ENCODE measurements around the gene TSHR.

Gene TSHR

DNA sequence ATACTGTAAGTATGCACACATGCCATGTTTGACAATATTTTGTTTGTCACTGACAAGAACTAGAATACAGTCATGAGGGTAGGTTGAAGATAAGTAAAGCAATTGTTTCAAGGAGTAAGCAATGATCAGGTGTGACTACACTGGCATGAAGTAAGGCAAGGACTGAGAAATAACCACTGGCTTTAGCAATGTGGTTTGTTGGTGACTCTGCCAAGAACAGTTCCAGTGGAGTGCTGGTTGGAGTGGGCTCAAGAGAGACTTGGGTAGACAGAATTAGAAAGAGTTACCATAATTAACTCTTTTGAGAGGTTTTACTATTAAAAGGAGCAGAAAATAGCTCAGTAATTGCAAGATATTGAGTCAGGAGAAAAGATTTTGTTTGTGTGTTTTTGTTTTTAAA, 135.7 kb downstream of the TSHR start:
- Histone ChIP-seq H3K79me1 (replicated peaks; ENCODE audit: low read length, poor library complexity, severe bottlenecking) (no peaks in the 10 kb centered on the region), H2BK12ac (ENCODE audit: low read length in 2 of 2) (no peak overlapping the region), H3K14ac (ENCODE audit: low read length in 2 of 2) (no peak overlapping the region), H2BK5ac (ENCODE audit: low read depth, low read length, poor library complexity, severe bottlenecking) (no peak overlapping the region), H3K18ac (ENCODE audit: low read depth in 1 of 2, low read length in 2 of 2) (no peak overlapping the region), H3K27ac (ENCODE audit: low read length, poor library complexity, severe bottlenecking) (no peak overlapping the region), H3K36me3 (ENCODE audit: control insufficient read depth in 1 of 2, insufficient read depth in 2 of 2, low read depth in 1 of 2, low read length in 2 of 2) (no peaks in the 10 kb centered on the region), H3K4ac (ENCODE audit: low read depth in 1 of 2, low read length in 2 of 2) (no peak overlapping the region), H2AFZ (ENCODE audit: low read depth, low read length) (no peak overlapping the region), H3K4me1 (ENCODE audit: control insufficient read depth, insufficient read depth, low read depth, low read length) (no peaks in the 10 kb centered on the region), H3K27me3 (ENCODE audit: control insufficient read depth in 1 of 2, insufficient read depth in 1 of 2, low read length in 2 of 2) (no peaks in the 10 kb centered on the region), H3K4me2 (ENCODE audit: low read length, poor library complexity, severe bottlenecking) (no peak overlapping the region), H2BK15ac (ENCODE audit: low read depth, poor library complexity, severe bottlenecking) (no peak overlapping the region), H3K9me3 (ENCODE audit: control insufficient read depth, low read length) (no peaks in the 10 kb centered on the region), H4K91ac (ENCODE audit: low read length) (no peak overlapping the region), H3K23ac (ENCODE audit: low read length in 2 of 2) (no peak overlapping the region), H3K4me3 (ENCODE audit: insufficient read depth in 1 of 2, low read depth in 1 of 2, low read length in 2 of 2) (no peak overlapping the region), H2BK120ac (ENCODE audit: low read depth, low read length) (no peak overlapping the region), H4K8ac (ENCODE audit: low read length) (no peak overlapping the region), H2AK5ac (ENCODE audit: low read length, severe bottlenecking) (no peak overlapping the region), H3K9ac (ENCODE audit: low read length) (no peak overlapping the region)
- DNase-seq = no peak

DNA sequence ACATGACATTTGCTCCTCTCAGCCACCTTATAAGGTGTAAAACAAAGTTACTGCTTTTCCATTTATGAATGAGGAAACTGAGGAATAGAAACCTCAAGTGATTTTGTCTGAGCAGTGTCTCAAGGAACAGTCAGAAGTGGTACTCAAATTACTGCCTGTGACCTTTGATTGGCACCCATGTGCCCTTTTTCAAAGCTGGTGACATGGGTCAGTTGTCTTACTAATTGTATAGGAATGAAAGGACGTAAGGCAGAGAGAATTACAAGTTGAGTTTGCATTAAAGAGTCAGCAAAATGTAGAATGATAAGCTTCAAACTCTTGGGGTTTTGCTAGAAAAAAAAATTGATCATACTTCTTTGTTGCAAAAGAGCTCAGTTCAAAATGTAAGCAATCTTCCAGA, 136.2 kb downstream of the TSHR start:
- no peak overlapping the region for H3K4ac ChIP-seq (ENCODE audit: low read depth in 1 of 2, low read length in 2 of 2)
- no peaks in the 10 kb centered on the region for H3K27me3 ChIP-seq (ENCODE audit: control insufficient read depth in 1 of 2, insufficient read depth in 1 of 2, low read length in 2 of 2)
- H4K8ac ChIP-seq (ENCODE audit: low read length) = no peak overlapping the region
- no peaks in the 10 kb centered on the region for H3K9me3 ChIP-seq (ENCODE audit: control insufficient read depth, low read length)
- H3K36me3 ChIP-seq (ENCODE audit: control insufficient read depth in 1 of 2, insufficient read depth in 2 of 2, low read depth in 1 of 2, low read length in 2 of 2) = no peaks in the 10 kb centered on the region
- 58% methylated on average over 1 of the region's 1 CpG for WGBS
- no peak overlapping the region for H4K91ac ChIP-seq (ENCODE audit: low read length)
- no peak overlapping the region for H3K9ac ChIP-seq (ENCODE audit: low read length)
- no peak overlapping the region for H2BK5ac ChIP-seq (ENCODE audit: low read depth, low read length, poor library complexity, severe bottlenecking)
- H3K23ac ChIP-seq (ENCODE audit: low read length in 2 of 2) = no peak overlapping the region
- H2AFZ ChIP-seq (ENCODE audit: low read depth, low read length) = no peak overlapping the region
- H2AK5ac ChIP-seq (ENCODE audit: low read length, severe bottlenecking) = no peak overlapping the region
- no peak overlapping the region for H2BK15ac ChIP-seq (ENCODE audit: low read depth, poor library complexity, severe bottlenecking)
- no peak overlapping the region for H3K4me3 ChIP-seq (ENCODE audit: insufficient read depth in 1 of 2, low read depth in 1 of 2, low read length in 2 of 2)
- H3K4me1 ChIP-seq (ENCODE audit: control insufficient read depth, insufficient read depth, low read depth, low read length) = no peaks in the 10 kb centered on the region
- no peak overlapping the region for H2BK120ac ChIP-seq (ENCODE audit: low read depth, low read length)
- no peak overlapping the region for H3K18ac ChIP-seq (ENCODE audit: low read depth in 1 of 2, low read length in 2 of 2)
- H3K14ac ChIP-seq (ENCODE audit: low read length in 2 of 2) = no peak overlapping the region
- no peak overlapping the region for H3K27ac ChIP-seq (ENCODE audit: low read length, poor library complexity, severe bottlenecking)
- H2BK12ac ChIP-seq (ENCODE audit: low read length in 2 of 2) = no peak overlapping the region
- H3K4me2 ChIP-seq (ENCODE audit: low read length, poor library complexity, severe bottlenecking) = no peak overlapping the region
- no peaks in the 10 kb centered on the region for H3K79me1 ChIP-seq (replicated peaks; ENCODE audit: low read length, poor library complexity, severe bottlenecking)
- no peak for DNase-seq

GRCh38 chr14:81093651-81094050, 138.2 kb downstream of the TSHR start:
- Histone ChIP-seq H3K9me3 (ENCODE audit: control insufficient read depth, low read length) (no peaks in the 10 kb centered on the region), H3K27me3 (ENCODE audit: control insufficient read depth in 1 of 2, insufficient read depth in 1 of 2, low read length in 2 of 2) (no peaks in the 10 kb centered on the region), H3K4me2 (ENCODE audit: low read length, poor library complexity, severe bottlenecking) (no peak overlapping the region), H4K8ac (ENCODE audit: low read length) (no peak overlapping the region), H2AK5ac (ENCODE audit: low read length, severe bottlenecking) (no peak overlapping the region), H3K4ac (ENCODE audit: low read depth in 1 of 2, low read length in 2 of 2) (no peak overlapping the region), H2BK5ac (ENCODE audit: low read depth, low read length, poor library complexity, severe bottlenecking) (no peak overlapping the region), H2BK15ac (ENCODE audit: low read depth, poor library complexity, severe bottlenecking) (no peak overlapping the region), H3K79me1 (replicated peaks; ENCODE audit: low read length, poor library complexity, severe bottlenecking) (no peaks in the 10 kb centered on the region), H4K91ac (ENCODE audit: low read length) (no peak overlapping the region), H3K36me3 (ENCODE audit: control insufficient read depth in 1 of 2, insufficient read depth in 2 of 2, low read depth in 1 of 2, low read length in 2 of 2) (no peaks in the 10 kb centered on the region), H3K4me3 (ENCODE audit: insufficient read depth in 1 of 2, low read depth in 1 of 2, low read length in 2 of 2) (no peak overlapping the region), H3K23ac (ENCODE audit: low read length in 2 of 2) (no peak overlapping the region), H3K9ac (ENCODE audit: low read length) (no peak overlapping the region), H3K18ac (ENCODE audit: low read depth in 1 of 2, low read length in 2 of 2) (no peak overlapping the region), H3K4me1 (ENCODE audit: control insufficient read depth, insufficient read depth, low read depth, low read length) (no peaks in the 10 kb centered on the region), H2AFZ (ENCODE audit: low read depth, low read length) (no peak overlapping the region), H2BK12ac (ENCODE audit: low read length in 2 of 2) (no peak overlapping the region), H2BK120ac (ENCODE audit: low read depth, low read length) (no peak overlapping the region), H3K27ac (ENCODE audit: low read length, poor library complexity, severe bottlenecking) (no peak overlapping the region), H3K14ac (ENCODE audit: low read length in 2 of 2) (no peak overlapping the region)
- WGBS = 86% methylated on average over 2 of the region's 2 CpGs
- DNase-seq = no peak

DNA sequence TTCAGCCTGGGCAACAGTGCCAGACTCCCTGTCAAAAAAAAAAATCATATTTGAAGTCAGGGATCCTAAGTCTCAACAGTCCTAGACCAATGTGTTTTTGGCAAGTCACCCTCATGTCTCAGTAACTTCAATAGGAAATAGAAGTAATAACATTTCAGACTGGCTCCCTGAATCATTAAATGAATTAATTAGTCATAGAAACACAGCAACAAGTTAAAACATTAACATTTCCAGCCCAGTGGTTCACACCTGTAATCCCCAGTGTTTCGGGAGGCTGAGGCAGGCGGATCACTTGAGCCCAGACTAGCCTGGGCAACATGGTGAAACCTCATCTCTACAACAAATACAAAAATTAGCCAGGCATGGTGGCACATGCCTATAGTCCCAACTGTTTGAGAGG, 140.1 kb downstream of the TSHR start:
- H2BK15ac ChIP-seq (ENCODE audit: low read depth, poor library complexity, severe bottlenecking) = no peak overlapping the region
- H3K4me2 ChIP-seq (ENCODE audit: low read length, poor library complexity, severe bottlenecking) = no peak overlapping the region
- H3K14ac ChIP-seq (ENCODE audit: low read length in 2 of 2) = no peak overlapping the region
- H3K18ac ChIP-seq (ENCODE audit: low read depth in 1 of 2, low read length in 2 of 2) = no peak overlapping the region
- no peak overlapping the region for H3K23ac ChIP-seq (ENCODE audit: low read length in 2 of 2)
- H2BK12ac ChIP-seq (ENCODE audit: low read length in 2 of 2) = no peak overlapping the region
- H3K36me3 ChIP-seq (ENCODE audit: control insufficient read depth in 1 of 2, insufficient read depth in 2 of 2, low read depth in 1 of 2, low read length in 2 of 2) = no peaks in the 10 kb centered on the region
- no peaks in the 10 kb centered on the region for H3K27me3 ChIP-seq (ENCODE audit: control insufficient read depth in 1 of 2, insufficient read depth in 1 of 2, low read length in 2 of 2)
- H3K4ac ChIP-seq (ENCODE audit: low read depth in 1 of 2, low read length in 2 of 2) = no peak overlapping the region
- H2BK120ac ChIP-seq (ENCODE audit: low read depth, low read length) = no peak overlapping the region
- H4K91ac ChIP-seq (ENCODE audit: low read length) = no peak overlapping the region
- H3K4me1 ChIP-seq (ENCODE audit: control insufficient read depth, insufficient read depth, low read depth, low read length) = no peaks in the 10 kb centered on the region
- no peak overlapping the region for H3K4me3 ChIP-seq (ENCODE audit: insufficient read depth in 1 of 2, low read depth in 1 of 2, low read length in 2 of 2)
- H4K8ac ChIP-seq (ENCODE audit: low read length) = no peak overlapping the region
- H3K9me3 ChIP-seq (ENCODE audit: control insufficient read depth, low read length) = no peaks in the 10 kb centered on the region
- H3K79me1 ChIP-seq (replicated peaks; ENCODE audit: low read length, poor library complexity, severe bottlenecking) = no peaks in the 10 kb centered on the region
- no peak for DNase-seq
- H2AK5ac ChIP-seq (ENCODE audit: low read length, severe bottlenecking) = no peak overlapping the region
- WGBS = 100% methylated on average over 2 of the region's 2 CpGs
- H2BK5ac ChIP-seq (ENCODE audit: low read depth, low read length, poor library complexity, severe bottlenecking) = no peak overlapping the region
- no peak overlapping the region for H2AFZ ChIP-seq (ENCODE audit: low read depth, low read length)
- H3K9ac ChIP-seq (ENCODE audit: low read length) = no peak overlapping the region
- no peak overlapping the region for H3K27ac ChIP-seq (ENCODE audit: low read length, poor library complexity, severe bottlenecking)

Data from mesenchymal stem cell (in vitro differentiated cells and primary cell).